Renal pelvis (tissue), 4 donors: ENCODE results near the gene EMILIN3. TPM values are rescaled to one million over a fixed set of nuclear protein-coding genes. Genes with fewer than 3 reads are reported as not detected.

Source experiments
- DNase-seq: peaks from one replicate; pipeline ENCODE4 v3.0.0-alpha.2; 2013
- polyA plus RNA-seq, 3 donors: library from polyadenylated mRNA; unstranded; fragments of 120-200 nt; gene quantifications; one replicate each; pipeline ENCODE4 v1.2.1, GENCODE V29; 2013; ENCODE audit not compliant: insufficient read length in 3 of 3

The EMILIN3 gene
- polyA plus RNA-seq, 3 donors, result 7.0 to 11.0 (median 9.6) TPM

DNA sequence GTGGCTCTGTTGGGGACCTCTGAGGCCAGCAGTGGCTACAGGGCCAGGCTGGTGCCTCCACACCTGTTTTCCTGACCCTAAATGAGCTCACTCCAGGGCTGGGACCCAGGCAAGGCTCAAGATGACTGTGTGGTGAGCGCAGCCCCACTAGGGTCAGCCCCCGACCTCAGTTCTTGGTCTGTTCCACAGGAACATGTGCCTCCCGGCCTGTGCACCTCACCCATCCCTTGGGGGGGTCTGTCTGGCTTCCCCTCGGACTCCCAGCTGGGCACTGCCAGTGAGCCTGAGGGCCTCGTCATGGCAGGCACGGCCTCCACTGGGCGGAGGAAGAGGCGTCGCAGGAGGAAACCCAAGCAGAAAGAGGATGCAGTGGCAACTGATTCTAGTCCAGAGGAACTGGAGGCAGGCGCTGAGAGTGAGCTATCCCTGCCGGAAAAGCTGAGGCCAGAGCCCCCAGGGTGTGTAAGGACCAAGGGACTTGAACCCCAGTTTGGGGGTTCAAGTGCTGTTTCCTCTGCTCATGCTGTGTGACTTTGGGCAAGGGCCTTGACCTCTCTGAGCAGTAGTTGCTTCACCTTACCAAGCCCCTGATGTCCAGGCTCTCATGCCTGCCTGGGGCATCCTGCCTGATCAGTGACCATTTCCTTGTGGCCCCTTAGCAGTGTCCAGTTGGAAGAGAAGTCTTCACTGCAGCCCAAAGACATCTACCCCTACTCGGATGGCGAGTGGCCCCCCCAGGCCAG, 18.0 kb downstream of the EMILIN3 start:
- no peak for DNase-seq

GRCh38 chr20:41347523-41348429, 18.8 kb downstream of the EMILIN3 start:
- DNase-seq, result no peak

DNA sequence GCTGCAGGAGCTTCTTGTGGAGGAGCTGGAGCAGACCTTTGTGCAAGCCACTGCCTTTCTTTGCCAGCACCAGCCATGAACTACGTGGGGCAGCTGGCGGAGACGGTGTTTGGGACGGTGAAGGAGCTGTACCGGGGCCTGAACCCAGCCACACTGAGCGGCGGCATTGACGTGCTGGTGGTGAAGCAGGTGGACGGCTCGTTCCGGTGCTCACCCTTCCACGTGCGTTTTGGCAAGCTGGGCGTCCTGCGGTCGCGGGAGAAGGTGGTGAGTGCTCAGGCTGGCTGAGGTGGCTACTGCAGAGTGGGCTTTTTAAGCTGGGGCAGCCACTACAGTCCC, 20.9 kb downstream of the EMILIN3 start:
- DNase-seq, result no peak

GRCh38 chr20:41344938-41345728, 21.5 kb downstream of the EMILIN3 start:
- no peak for DNase-seq

GRCh38 chr20:41344477-41344876, 22.1 kb downstream of the EMILIN3 start:
- no peak for DNase-seq

- no peak for DNase-seq
Observed at GRCh38 chr20:41342474-41343464, 23.8 kb downstream of the EMILIN3 start.

GRCh38 chr20:41340327-41341055, 26.1 kb downstream of the EMILIN3 start, which contains the start of gene LPIN3:
LPIN3 (plus strand) TSS chr20:41340821; CDS start chr20:41345804, 4,983 bp downstream.
- peak; percentile 84 for DNase-seq

GRCh38 chr20:41339957-41340326, 26.7 kb downstream of the EMILIN3 start:
- peak; percentile 63 for DNase-seq

DNA sequence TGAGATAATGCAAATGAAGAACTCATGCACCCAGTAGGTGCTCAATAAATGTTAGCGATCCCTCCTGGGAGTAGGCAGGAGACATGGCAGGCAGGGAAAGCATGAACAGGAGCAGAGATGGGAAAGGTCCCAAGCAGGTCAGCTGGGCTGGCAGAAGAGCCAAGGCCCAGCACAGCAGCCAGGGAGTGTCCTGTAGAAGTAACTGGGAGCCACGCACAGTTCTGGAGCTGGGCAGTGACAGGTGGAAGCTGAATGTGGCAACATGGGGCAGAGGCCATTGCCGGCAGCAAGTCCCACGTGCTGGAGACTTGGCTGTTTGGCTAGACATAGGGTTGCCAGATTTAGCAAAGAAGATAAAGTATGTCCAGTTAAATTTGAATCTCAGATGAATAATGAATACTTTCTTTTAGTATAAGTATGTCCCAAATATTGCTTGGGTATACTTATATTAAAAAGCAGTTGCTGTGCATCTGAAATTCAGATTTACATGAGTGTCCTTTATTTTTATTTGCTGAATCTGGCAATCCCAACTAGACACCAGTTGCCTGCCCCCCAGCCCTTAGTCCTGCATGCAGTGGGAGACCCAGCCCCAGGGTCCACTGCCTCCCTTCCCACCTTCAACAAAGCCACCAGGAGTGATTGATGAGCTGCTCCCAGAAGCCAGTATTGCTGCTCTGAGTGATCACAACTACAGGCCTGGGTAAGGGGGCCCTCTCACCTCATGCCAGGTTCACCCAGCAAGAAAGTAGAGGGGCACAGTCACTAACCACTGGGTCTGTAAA, 29.7 kb downstream of the EMILIN3 start:
- no peak for DNase-seq

- DNase-seq, result no peak
Observed at GRCh38 chr20:41335591-41335990, 31.0 kb downstream of the EMILIN3 start.

- no peak for DNase-seq
Observed at GRCh38 chr20:41334443-41335421, 31.9 kb downstream of the EMILIN3 start.

- DNase-seq, result no peak
Observed at GRCh38 chr20:41334036-41334435, 32.6 kb downstream of the EMILIN3 start.

- DNase-seq, result no peak
Observed at GRCh38 chr20:41331731-41332130, 34.9 kb downstream of the EMILIN3 start.

DNA sequence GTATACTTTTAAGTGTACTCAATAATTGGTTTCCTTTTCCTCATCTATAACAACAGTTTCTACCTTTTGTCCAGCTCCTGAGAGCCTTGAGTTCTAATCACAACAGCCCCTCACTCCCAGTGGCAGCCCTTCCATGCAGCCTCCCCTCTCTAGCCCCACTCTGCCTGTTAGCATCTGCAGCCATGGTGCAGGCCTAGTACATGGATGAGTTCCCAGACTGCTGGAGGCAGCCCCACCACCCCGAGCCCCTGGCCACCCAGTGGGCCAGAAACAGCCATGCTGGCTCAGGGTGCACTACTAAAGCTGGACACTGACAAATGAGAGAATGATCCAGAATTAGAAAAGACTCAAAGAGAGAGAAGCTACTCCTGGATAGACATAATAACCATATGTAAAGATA, 35.7 kb downstream of the EMILIN3 start:
- DNase-seq, result no peak

GRCh38 chr20:41330343-41330720, 36.3 kb downstream of the EMILIN3 start:
- no peak for DNase-seq

DNA sequence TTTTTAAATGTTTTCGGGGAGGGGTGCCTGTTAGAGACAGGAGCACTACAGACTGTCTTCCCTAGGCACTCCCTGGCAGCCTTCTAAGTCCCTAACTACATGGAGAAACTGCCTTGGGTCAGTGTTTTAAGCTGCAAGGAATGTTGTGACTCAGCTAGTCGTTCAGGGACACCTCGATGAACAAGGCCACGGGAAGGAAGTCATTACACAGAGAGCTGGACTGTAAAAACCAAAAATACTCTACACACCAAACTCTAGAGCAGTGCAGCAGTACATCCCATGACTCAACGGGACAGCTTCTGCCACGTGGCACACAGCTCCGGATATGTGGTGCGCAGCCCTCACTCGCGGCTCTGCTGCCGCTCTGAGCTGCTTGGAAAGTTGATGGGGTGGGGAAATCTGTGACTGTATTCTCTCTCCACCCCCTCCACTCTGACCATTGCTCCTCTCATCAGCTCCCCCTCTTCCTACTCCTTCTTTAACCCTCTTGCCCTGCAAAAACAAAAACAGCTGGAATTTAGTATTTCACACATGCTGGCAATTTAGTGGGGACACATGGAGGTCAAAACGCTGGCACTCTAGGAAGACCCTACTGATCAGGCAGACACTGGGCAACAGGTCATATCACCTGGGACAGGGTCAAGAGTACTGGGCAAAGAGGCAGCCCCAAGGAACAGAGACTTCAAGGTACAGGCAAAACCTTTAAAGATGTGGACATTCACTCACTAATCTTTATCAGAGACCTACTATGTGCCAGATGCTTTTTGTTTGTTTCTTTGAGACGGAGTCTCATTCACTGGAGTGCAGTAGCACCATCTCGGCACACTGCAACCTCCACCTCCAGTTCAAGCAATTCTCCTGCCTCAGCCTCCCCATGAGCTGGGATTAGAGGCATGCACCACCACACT, 36.9 kb downstream of the EMILIN3 start:
- DNase-seq, result peak; percentile 40

GRCh38 chr20:41327178-41327577, 39.4 kb downstream of the EMILIN3 start:
- no peak for DNase-seq
